GM21515 (cell line): Measurements from ENCODE around the gene UBE4B.

Source experiments
- ATAC-seq: cut with Tn5 transposase; IDR thresholded peaks from one replicate; pipeline ENCODE4 v1.9.1; 2021; ENCODE audit not compliant: unreplicated experiment

Gene UBE4B

GRCh38 chr1:10033359-10033845 lies 644 bp downstream of the UBE4B start:
- peak; percentile 11 for ATAC-seq

DNA sequence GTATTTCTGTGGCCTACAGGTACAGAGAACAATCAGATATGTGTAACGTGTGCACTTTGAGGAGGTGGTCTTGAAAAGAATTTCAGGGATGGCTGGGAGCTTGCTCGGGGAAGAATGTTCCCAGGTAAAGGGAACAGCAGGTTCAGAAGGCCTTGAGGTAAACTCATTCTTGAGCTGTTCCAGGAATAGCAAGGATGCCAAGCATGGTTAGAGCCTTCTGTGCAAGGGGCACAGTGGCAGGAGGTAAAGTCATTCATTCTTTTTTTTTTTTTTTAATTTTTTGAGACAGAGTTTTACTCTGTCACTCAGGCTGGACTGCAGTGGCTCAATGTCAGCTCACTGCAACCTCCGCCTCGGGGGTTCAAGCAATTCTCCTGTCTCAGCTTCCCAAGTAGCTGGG lies 10.0 kb downstream of the UBE4B start:
- no peak for ATAC-seq

- ATAC-seq, result no peak
These were observed 13.0 kb downstream of the UBE4B start for GRCh38 chr1:10045480-10046355.

DNA sequence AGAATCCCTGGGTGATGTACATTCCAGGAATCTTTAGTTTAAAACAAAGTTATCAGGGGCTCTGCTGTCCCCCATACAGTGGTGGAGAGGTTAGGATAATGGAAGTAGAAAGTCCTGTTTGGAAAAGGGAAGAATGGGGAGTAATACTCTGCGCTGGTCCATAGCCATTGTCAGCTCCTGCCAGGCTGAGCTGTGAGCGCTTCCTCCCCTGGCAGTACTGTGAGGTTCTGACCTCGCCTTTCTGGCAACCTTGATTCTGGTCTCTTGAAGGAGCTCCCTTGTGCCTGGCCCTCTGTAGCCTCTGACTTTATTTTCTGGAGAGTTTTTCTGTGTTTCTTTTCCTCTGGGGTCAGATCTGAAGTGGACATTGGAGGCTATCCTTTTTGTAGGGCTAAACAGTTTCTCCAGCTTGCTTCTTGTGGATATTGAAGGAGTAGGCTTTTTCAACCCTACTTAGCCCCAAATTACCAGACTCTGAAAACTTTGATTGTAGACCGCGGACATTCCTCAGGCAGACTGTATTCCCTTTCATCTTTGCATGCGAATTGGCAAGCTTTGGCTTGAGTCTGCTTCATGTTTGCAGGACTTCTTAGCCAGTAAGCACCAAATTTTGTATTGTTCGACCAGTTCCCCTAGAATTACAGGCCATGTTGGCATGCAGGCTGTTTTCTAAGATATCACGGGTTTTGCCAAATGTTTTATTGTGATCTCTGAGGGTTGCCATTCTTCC lies 13.8 kb downstream of the UBE4B start:
- no peak for ATAC-seq

DNA sequence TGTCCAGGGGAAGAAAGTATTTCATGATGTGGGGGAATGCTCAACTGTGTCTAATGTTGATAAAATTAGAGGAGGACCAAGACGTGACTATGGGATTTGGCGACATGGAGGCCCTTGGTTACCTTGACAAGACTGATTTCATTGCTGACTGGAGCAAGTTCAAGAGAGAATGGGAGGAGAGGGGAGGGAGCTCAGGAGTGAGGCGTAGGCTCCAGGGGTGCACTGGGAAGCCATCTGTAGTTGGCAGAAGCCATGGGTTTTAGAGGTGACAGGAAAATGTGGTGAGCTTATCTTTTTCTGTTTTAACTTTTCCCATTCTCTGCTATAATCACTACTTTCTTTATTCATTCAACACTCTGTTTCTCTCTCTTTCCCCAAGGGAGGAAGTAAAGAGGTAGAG lies 15.8 kb downstream of the UBE4B start:
- no peak for ATAC-seq

DNA sequence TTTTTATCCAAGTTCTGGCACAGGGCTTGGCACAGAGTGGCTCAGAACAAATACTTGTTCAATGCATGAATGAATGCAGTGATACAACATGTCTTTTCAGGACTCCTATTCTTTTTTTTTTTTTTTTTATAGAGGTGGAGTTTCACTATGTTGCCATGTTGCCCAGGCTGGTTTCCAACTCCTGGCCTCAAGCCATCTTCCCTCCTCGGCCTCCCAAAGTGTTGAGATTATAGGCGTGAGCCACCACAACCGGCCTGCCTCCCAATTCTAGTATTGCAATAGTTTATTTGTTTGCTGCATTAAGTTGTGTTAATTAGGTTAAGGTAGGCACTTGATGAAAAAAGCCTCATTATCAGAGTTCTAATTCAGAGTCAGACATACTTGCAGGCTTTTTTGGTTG lies 17.9 kb downstream of the UBE4B start:
- no peak for ATAC-seq

GRCh38 chr1:10051656-10052055 lies 18.9 kb downstream of the UBE4B start:
- no peak for ATAC-seq

- no peak for ATAC-seq
These were observed 19.6 kb downstream of the UBE4B start for GRCh38 chr1:10052347-10052746.

DNA sequence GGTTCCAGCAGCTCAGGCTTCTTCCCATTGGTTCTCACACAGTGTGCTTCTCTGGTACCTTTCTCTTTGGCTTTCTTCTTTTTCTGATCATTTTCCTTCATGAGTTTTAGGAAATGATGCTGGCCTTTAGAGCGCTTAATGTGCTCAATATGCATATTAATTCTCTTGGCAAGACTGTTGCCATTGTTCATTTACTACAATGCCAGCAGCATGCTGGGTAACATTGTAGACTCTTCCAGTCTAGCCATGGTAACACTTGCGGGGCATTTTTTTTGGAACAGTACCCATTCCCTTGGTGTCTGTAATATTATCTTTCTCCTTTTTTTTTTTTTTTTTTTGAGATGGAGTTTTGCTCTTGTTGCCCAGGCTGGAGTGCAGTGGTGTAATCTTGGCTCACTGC lies 21.7 kb downstream of the UBE4B start:
- ATAC-seq, result no peak

- ATAC-seq, result no peak
These were observed 23.8 kb downstream of the UBE4B start for GRCh38 chr1:10056599-10056987.

- no peak for ATAC-seq
These were observed 24.6 kb downstream of the UBE4B start for GRCh38 chr1:10057343-10057742.

DNA sequence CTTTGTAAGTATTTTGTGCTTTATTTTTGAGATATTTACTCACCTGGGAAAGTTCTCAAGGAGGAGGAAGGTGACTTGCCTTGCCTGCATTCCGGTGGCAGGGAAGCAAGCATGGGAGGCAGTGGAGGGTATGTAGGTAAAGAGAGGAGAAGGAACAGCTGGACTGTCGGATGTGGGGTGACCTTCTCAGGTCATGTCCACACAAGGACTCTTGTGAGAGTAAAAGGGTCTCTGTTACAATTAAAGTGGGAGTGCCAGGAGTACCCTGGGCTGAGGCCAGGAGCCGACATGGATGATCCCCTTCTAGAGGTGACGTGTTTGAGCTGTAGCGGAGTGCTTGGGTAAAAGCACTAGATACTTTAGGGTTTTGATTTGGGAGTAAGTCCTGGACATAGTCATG lies 25.0 kb downstream of the UBE4B start:
- ATAC-seq, result no peak

GRCh38 chr1:10059342-10059718 lies 26.6 kb downstream of the UBE4B start:
- no peak for ATAC-seq

GRCh38 chr1:10060311-10061100 lies 27.7 kb downstream of the UBE4B start:
- ATAC-seq, result no peak

DNA sequence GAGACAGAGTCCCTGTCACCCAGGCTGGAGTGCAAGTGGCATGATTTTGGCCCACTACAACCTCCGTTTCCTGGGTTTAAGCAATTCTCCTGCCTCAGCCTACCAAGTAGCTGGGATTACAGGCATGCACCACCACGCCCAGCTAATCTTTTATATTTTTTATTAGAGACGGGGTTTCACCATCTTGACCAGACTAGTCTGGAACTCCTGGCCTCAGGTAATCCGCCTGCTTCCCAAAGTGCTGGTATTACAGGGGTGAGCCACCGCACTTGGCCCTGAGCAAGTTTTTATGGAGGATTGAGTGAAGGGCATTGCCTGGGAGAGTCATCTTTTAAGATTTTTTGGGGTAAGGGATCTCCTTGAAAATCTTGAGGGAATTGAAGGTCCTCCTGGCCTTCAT lies 28.5 kb downstream of the UBE4B start:
- no peak for ATAC-seq

DNA sequence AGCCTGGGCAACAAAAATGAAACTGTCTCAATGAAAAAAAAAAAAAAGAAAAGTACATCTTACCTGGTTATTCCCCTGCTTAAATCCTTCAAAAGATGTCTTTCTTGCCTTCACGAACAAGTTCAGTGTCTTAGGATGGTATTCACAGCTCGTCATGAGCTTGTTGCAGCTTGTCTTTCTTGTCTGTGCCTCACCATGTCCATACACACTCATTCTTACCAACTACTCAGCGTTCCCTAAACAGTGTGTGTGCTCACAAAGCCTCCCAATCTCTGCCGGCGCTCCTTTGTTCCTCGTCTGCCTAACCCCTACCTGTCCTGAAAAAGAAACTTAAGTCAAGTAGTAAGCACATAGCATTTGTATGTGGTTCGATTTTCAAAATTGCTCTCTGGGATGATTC lies 31.1 kb downstream of the UBE4B start:
- ATAC-seq, result no peak

GRCh38 chr1:10064416-10065343 lies 31.9 kb downstream of the UBE4B start:
- ATAC-seq, result no peak

DNA sequence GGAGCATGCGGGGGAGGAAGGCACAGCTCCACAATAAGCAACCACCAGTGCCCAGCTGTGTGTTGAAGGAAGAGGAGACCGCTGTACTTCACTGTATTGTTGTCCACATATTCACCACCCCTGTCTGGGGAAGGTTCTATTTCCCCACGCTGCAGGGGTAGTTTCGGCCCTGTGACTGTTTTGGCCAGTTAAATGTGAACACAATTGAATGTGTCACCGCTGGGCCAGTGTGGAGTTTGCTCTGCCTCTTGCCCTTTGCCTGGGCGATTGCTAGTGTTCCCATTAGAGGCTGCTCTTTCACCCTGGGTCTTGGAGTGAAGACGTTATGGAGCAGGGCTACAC lies 32.6 kb downstream of the UBE4B start:
- ATAC-seq, result no peak

DNA sequence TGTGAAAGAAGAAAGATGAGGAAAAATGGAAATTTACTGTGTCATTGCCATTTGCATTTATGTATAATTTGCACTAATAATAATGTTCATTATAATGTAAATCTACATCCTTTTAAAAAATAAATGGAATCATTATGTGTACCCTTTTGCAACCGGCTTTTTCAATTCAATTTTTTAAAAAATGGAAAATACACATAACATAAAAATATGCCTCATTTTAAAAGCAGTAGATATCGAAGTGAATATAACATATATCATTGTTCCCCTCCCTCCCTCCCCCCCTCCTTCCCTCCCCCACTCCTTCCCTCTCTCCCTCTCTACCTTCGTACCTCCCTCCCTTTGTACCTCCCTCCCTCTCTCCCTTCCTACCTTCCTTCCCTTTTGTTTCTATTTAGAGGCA lies 33.0 kb downstream of the UBE4B start:
- no peak for ATAC-seq

DNA sequence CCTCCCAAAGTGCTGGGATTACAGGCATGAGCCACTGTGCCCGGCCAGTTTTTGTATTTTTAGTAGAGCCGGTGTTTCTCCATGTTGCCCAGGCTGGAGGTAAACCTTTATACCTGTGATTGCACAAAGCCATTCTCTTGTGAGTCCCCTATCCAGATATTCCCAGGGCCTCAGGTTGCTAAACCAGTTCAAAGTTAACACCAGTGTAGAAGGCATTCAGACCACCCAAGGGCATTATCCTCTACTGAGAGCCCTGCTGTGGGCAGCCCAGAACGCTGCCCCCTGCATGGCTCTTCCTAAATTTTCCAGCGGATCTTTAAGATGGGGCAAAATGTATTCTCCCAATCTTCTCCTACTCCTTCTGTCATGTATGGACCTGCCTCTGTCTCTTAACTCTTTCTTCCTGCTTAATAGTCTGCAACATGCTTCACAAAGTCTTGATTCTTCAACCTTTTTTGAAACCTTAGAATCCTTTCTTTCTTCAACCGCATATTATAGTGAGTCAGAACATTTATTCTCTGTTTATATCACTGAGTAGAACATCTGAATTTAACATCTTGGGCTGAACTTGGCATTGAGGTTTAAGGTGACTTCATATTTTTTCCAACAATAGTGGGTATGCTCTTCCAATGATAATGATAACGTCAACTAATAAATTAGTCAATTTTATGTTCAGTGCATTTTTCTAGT lies 36.0 kb downstream of the UBE4B start:
- ATAC-seq, result no peak
